IMR-90 (cell line): ENCODE data around the gene EML1. TPM values are rescaled to one million over a fixed set of nuclear protein-coding genes. Genes with fewer than 3 reads are reported as not detected.

Experiments
- ATAC-seq: fragments of 200-7000 bp; cut with Tn5 transposase; 2 replicates; pipeline ENCODE4 v1.9.1; 2020; ENCODE audit warnings: low read depth, mild to moderate bottlenecking, moderate library complexity
- BruUV-seq: library from RNA; stranded (reverse); fragments of 400-500 nt; replicated peaks from 2 replicates; lab custom pipeline; 2021; lab: Mats Ljungman, UMichigan
- CTCF ChIA-PET: fragments of 300-600 bp; formaldehyde crosslinking; extraction: SDS; loops from one replicate; lab custom pipeline; 2021; ENCODE audit warnings: antibody characterized with exemption; lab: Yijun Ruan, JAX
- POLR2A ChIA-PET: fragments of 300-600 bp; sonication (Branson Sonifier 250); formaldehyde crosslinking; loops from one replicate; lab custom pipeline; 2022; ENCODE audit warnings: antibody characterized with exemption; ENCODE audit not compliant: unreplicated experiment; lab: Charles Lee
- DNase-seq: peaks from one replicate; pipeline ENCODE4 v3.0.0; 2013
- H2AFZ ChIP-seq: replicated peaks from 2 replicates; pipeline ENCODE3; 2013; ENCODE audit warnings: low read length, mild to moderate bottlenecking; ENCODE audit not compliant: poor library complexity
- H2AK5ac ChIP-seq: 2 replicates; pipeline ENCODE4 v1.6.1; 2013; ENCODE audit warnings: low read depth, low read length, inconsistent platforms
- H2AK9ac ChIP-seq: replicated peaks from 2 replicates; pipeline ENCODE3; 2013; ENCODE audit warnings: mild to moderate bottlenecking, low read depth, low read length, moderate library complexity; ENCODE audit not compliant: poor library complexity
- H2BK120ac ChIP-seq: 2 replicates; pipeline ENCODE4 v1.6.1; 2013; ENCODE audit warnings: low read depth, low read length, inconsistent platforms
- H2BK15ac ChIP-seq: 3 replicates; pipeline ENCODE4 v1.6.1; 2013; ENCODE audit warnings: low read depth, low read length, inconsistent platforms
- H2BK20ac ChIP-seq: 2 replicates; pipeline ENCODE4 v1.6.1; 2013; ENCODE audit warnings: low read depth, mild to moderate bottlenecking, inconsistent platforms, low read length, moderate library complexity
- H2BK5ac ChIP-seq: 2 replicates; pipeline ENCODE4 v1.6.1; 2013; ENCODE audit warnings: mild to moderate bottlenecking, low read depth, low read length, inconsistent platforms; ENCODE audit not compliant: poor library complexity, severe bottlenecking
- H3K14ac ChIP-seq: replicated peaks from 2 replicates; pipeline ENCODE4 v1.6.1; 2013; ENCODE audit warnings: low read depth, low read length, inconsistent platforms
- H3K18ac ChIP-seq: 2 replicates; pipeline ENCODE4 v1.6.1; 2013; ENCODE audit warnings: low read depth, low read length, control low read depth
- H3K23ac ChIP-seq: 2 replicates; pipeline ENCODE4 v1.6.1; 2013; ENCODE audit warnings: low read depth, low read length, inconsistent platforms
- H3K27ac ChIP-seq: 2 replicates; pipeline ENCODE4 v1.5.1; 2013; ENCODE audit warnings: mild to moderate bottlenecking, control low read depth, low read length; ENCODE audit not compliant: insufficient read depth
- H3K27me3 ChIP-seq: 2 replicates; pipeline ENCODE4 v1.6.1; 2013; ENCODE audit warnings: low read length; ENCODE audit not compliant: control insufficient read depth, insufficient read depth
- H3K36me3 ChIP-seq: 2 replicates; pipeline ENCODE4 v1.6.1; 2013; ENCODE audit warnings: low read length, mixed read lengths; ENCODE audit not compliant: control insufficient read depth, insufficient read depth
- H3K4ac ChIP-seq: 2 replicates; pipeline ENCODE4 v1.6.1; 2013; ENCODE audit warnings: low read depth, low read length, inconsistent platforms
- H3K4me1 ChIP-seq: 2 replicates; pipeline ENCODE4 v1.6.1; 2013; ENCODE audit warnings: low read length, mixed read lengths; ENCODE audit not compliant: control insufficient read depth, insufficient read depth
- H3K4me2 ChIP-seq: 2 replicates; pipeline ENCODE4 v1.6.1; 2013; ENCODE audit warnings: low read depth, mild to moderate bottlenecking, control low read depth, low read length, moderate library complexity
- H3K4me3 ChIP-seq: 2 replicates; pipeline ENCODE4 v1.5.1; 2013; ENCODE audit warnings: low read depth, mild to moderate bottlenecking, control low read depth, low read length, moderate library complexity; ENCODE audit not compliant: insufficient read depth
- H3K56ac ChIP-seq: 2 replicates; pipeline ENCODE4 v1.6.1; 2013; ENCODE audit warnings: low read length, inconsistent platforms; ENCODE audit not compliant: insufficient read depth; ENCODE audit errors: extremely low read depth
- H3K79me1 ChIP-seq, 2 experiments: 2 replicates each; pipeline ENCODE4 v1.6.1; 2013; ENCODE audit warnings: low read length in 2 of 2, inconsistent platforms in 1 of 2, low read depth in 1 of 2
- H3K9ac ChIP-seq: 2 replicates; pipeline ENCODE4 v1.6.1; 2013; ENCODE audit warnings: low read depth, low read length, control low read depth
- H3K9me1 ChIP-seq: 2 replicates; pipeline ENCODE4 v1.6.1; 2013; ENCODE audit warnings: low read length, inconsistent platforms; ENCODE audit not compliant: insufficient read depth
- H3K9me3 ChIP-seq: 2 replicates; pipeline ENCODE4 v1.6.1; 2013; ENCODE audit warnings: low read length; ENCODE audit not compliant: control insufficient read depth, insufficient read depth
- H4K20me1 ChIP-seq: 2 replicates; pipeline ENCODE4 v1.6.1; 2013; ENCODE audit warnings: low read length, inconsistent platforms; ENCODE audit not compliant: insufficient read depth
- H4K5ac ChIP-seq: 2 replicates; pipeline ENCODE4 v1.6.1; 2013; ENCODE audit warnings: mild to moderate bottlenecking, low read depth, low read length, control low read depth
- H4K8ac ChIP-seq, 2 experiments: 2 replicates each; pipeline ENCODE4 v1.6.1; 2013; ENCODE audit warnings: low read depth in 2 of 2, low read length in 2 of 2, control low read depth in 1 of 2, inconsistent platforms in 1 of 2
- H4K91ac ChIP-seq: 2 replicates; pipeline ENCODE4 v1.6.1; 2013; ENCODE audit warnings: low read depth, low read length, inconsistent platforms; ENCODE audit not compliant: insufficient read depth
- MAZ ChIP-seq: IDR thresholded peaks from 2 replicates; pipeline ENCODE4 v1.6.1; 2012; ENCODE audit warnings: low read depth, mild to moderate bottlenecking, low read length, improper control_type of control experiment, moderate library complexity, borderline replicate concordance
- POLR2A ChIP-seq: IDR thresholded peaks from 2 replicates; pipeline ENCODE4 v1.6.1; 2012; ENCODE audit warnings: mild to moderate bottlenecking, low read depth, low read length
- WGBS, 2 experiments: methylation state at CpG; one replicate each; pipeline versions ENCODE4 v1.1.5 to v1.1.7; 2013; ENCODE audit warnings: missing lambda C conversion rate in 2 of 2; ENCODE audit not compliant: insufficient read length in 1 of 2; ENCODE audit errors: extremely low coverage in 2 of 2; 5-methylcytosine and 5-hydroxymethylcytosine counted together
- dilution Hi-C: fragments of 300-500 bp; cut with HindIII; formaldehyde crosslinking; loops from one replicate; pipeline ENCODE4 v1.14.3; 2018; ENCODE audit warnings: low sequenced_read_pairs; ENCODE audit not compliant: unreplicated experiment
- in situ Hi-C: fragments of 300-500 bp; cut with MboI; formaldehyde crosslinking; loops from 3 replicates; pipeline ENCODE4 v1.14.3; 2019; ENCODE audit warnings: low sequenced_read_pairs, inconsistent platforms, mixed read lengths
- intact Hi-C: fragments of 100-400 bp; cut with micrococcal nuclease; formaldehyde crosslinking; loops from 2 replicates; pipeline ENCODE4 v1.10.0; 2022
- polyA plus RNA-seq, 3 experiments: library from polyadenylated mRNA; depleted of rRNA; stranded (reverse); fragments of >200 nt; gene quantifications; 2 replicates each; pipeline ENCODE4 v1.2.3, GENCODE V29; 2012; ENCODE audit warnings: low replicate concordance in 1 of 3
- total RNA-seq: library from RNA; depleted of rRNA; stranded (reverse); fragments of >200 nt; gene quantifications from 2 replicates; pipeline ENCODE4 v1.2.3, GENCODE V29; 2012

EML1 gene
- total and polyA plus RNA-seq, 2 of the 4 experiments (the other 2 are of a cell fraction), result 14.0 to 42.3 TPM

DNA sequence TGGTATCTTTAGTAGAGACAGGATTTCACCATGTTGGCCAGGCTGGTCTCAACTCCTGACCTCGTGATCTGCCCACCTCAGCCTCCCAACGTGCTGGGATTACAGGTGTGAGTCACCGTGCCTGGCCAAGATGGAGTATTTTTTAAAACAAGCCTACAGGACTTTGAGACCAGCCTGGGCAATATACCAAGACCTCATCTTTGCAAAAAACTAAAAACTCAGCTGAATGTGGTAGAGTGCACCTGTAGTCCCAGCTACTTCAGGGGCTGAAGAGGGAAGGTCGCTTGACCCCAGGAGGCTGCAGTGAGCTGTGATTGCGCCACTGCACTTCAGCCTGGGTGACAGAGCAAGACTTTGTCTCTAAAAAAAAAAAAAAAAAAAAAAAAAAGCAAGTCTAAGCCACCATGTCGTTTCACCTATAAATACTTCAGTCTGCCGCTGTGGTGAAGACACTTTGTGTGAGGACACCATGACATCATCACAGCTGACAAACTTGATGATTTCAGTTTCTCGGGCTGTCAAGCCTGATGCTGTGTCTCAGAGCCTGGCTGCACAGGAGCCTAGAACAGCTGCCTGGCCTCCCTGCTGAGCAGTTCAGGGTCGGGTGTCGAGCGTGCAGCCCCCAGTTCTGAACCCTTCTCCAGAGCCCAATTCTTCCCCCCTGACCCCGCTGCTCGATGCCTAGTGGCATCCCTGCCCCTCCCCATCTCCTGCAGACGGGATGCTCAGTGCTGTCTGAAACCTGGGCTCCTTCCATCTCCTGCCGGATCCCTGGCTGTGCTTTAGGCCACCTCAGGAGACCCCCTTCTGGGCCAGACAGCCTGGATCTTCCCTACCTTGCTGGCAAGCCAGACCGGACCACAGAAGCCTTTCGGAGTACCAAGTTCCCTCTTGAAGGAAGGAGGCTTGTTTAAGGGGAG is 152.8 kb downstream of the EML1 start:
- no peak overlapping the region for H3K14ac ChIP-seq
- no peak overlapping the region for H3K56ac ChIP-seq
- DNase-seq (peak; percentile 20), ATAC-seq (no peak)
- no peaks in the 10 kb centered on the region for H4K20me1 ChIP-seq
- no peak overlapping the region for H4K5ac ChIP-seq
- H4K8ac ChIP-seq, result no peak overlapping the region
- no peaks in the 10 kb centered on the region for H3K9me3 ChIP-seq
- H2BK120ac ChIP-seq, result no peak overlapping the region
- ChIA-PET CTCF (interaction anchor here (1.2 kb wide), 1 partner anchor 31 kb away, joined by 3 read pairs; no protein-coding TSS in a partner anchor), POLR2A (no interaction called here)
- 51% methylated on average over 6 of the region's 17 CpGs; no CpG with 5 or more reads in 1 of the 2 experiments for WGBS, 2 experiments
- H2BK20ac ChIP-seq, result no peak overlapping the region
- in situ Hi-C loops, result no loop called here
- no peak overlapping the region for H3K23ac ChIP-seq
- no peaks in the 10 kb centered on the region for H3K9me1 ChIP-seq
- no peak overlapping the region for H3K18ac ChIP-seq
- peaks cover 2% of the 10 kb centered on the region; the same call in 1 of the 2 replicates for H3K27me3 ChIP-seq
- H3K4me2 ChIP-seq, result no peak overlapping the region
- BruUV-seq, result no TSS peak
- H3K27ac ChIP-seq, result no peak overlapping the region
- no peak overlapping the region for H2BK15ac ChIP-seq
- TF ChIP-seq MAZ, result no peak
- TF ChIP-seq POLR2A, result no peak
- H3K4me3 ChIP-seq, result no peak overlapping the region
- H4K91ac ChIP-seq, result no peak overlapping the region
- H3K36me3 ChIP-seq, result peaks cover 12% of the 10 kb centered on the region
- intact Hi-C loops, result loop anchor here (2.0 kb wide), 1 partner anchor 263 kb away; no protein-coding TSS in a partner anchor
- H2AK9ac ChIP-seq, result no peak overlapping the region
- no peaks in the 10 kb centered on the region for H3K79me1 ChIP-seq
- no peak overlapping the region for H2AFZ ChIP-seq
- H3K9ac ChIP-seq, result no peak overlapping the region
- no peak overlapping the region; the same call in 1 of the 2 replicates for H2AK5ac ChIP-seq
- H3K4me1 ChIP-seq, result no peaks in the 10 kb centered on the region
- dilution Hi-C loops, result no loop called here
- no peak overlapping the region for H3K4ac ChIP-seq
- H2BK5ac ChIP-seq, result no peak overlapping the region
